Stomach (tissue), 9 donors: Measurements from ENCODE around the gene VEPH1. TPM values are rescaled to one million over a fixed set of nuclear protein-coding genes. Genes with fewer than 3 reads are reported as not detected.

ENCODE experiments used
- DNase-seq, 2 donors: peaks; one replicate each; pipeline versions ENCODE4 v3.0.0 to v3.0.0-alpha.2; 2013 to 2019
- H3K27ac ChIP-seq, 5 donors: fragments of 200-600 bp in 4 of 5; sonication (generic) in 4 of 5; one replicate each; pipeline ENCODE4 v1.5.1; 2013 to 2019; ENCODE audit warnings: mild to moderate bottlenecking in 1 of 5, moderate library complexity in 1 of 5
- H3K27me3 ChIP-seq, 3 donors: fragments of 200-600 bp; sonication (generic); one replicate each; pipeline ENCODE4 v1.5.1; 2017 to 2019; ENCODE audit warnings: mixed run types in 1 of 3
- H3K36me3 ChIP-seq, 4 donors: fragments of 200-600 bp; sonication (generic); 1 replicate in 3 of 4; 2 replicates in 1 of 4; pipeline ENCODE4 v1.5.1; 2016 to 2019
- H3K4me1 ChIP-seq, 4 donors: fragments of 200-600 bp; sonication (generic); one replicate each; pipeline ENCODE4 v1.5.1; 2016 to 2019
- H3K4me3 ChIP-seq, 4 donors: fragments of 200-600 bp; sonication (generic) in 3 of 4; one replicate each; pipeline ENCODE4 v1.5.1; 2016 to 2019; ENCODE audit warnings: mild to moderate bottlenecking in 1 of 4
- H3K9me3 ChIP-seq, 4 donors: fragments of 200-600 bp; sonication (generic); one replicate each; pipeline ENCODE4 v1.5.1; 2016 to 2019
- CTCF ChIP-seq, 7 experiments: fragments of 450-650 bp in 4 of 7; fragments of 200-600 bp in 3 of 7; sonication (generic) in 3 of 7; IDR thresholded peaks; one replicate each; pipeline ENCODE4 v1.5.1; 2016 to 2019; ENCODE audit warnings: antibody characterized with exemption in 7 of 7, control low read depth in 2 of 7, mild to moderate bottlenecking in 1 of 7
- EP300 ChIP-seq: sonication (generic); formaldehyde crosslinking; IDR thresholded peaks from one replicate; pipeline ENCODE4 v1.6.1; 2017; ENCODE audit warnings: antibody characterized with exemption
- POLR2A ChIP-seq, 4 donors: fragments of 450-650 bp; IDR thresholded peaks; one replicate each; pipeline ENCODE4 v1.6.1; 2016; ENCODE audit warnings: antibody characterized with exemption in 4 of 4, control low read depth in 2 of 4, mild to moderate bottlenecking in 1 of 4, moderate library complexity in 1 of 4
- POLR2AphosphoS5 ChIP-seq, 3 donors: sonication (generic); formaldehyde crosslinking; IDR thresholded peaks; one replicate each; pipeline ENCODE4 v1.6.1; 2016; ENCODE audit warnings: antibody characterized with exemption in 3 of 3
- WGBS, 5 donors: extraction: QIAGEN DNeasy Blood & Tissue Kit in 3 of 5; methylation state at CpG; one replicate each; pipeline versions ENCODE4 v1.1.5 to v1.1.7; 2013 to 2018; 5-methylcytosine and 5-hydroxymethylcytosine counted together
- intact Hi-C: fragments of 100-400 bp; cut with DNase I; formaldehyde crosslinking; loops from one replicate; pipeline ENCODE4 v1.15.1; 2023; ENCODE audit warnings: low total_unique reads
- polyA plus RNA-seq, 3 donors: library from polyadenylated mRNA; stranded (reverse); fragments of 200-250 nt; gene quantifications; one replicate each; pipeline ENCODE4 v1.2.3, GENCODE V29; 2013
- total RNA-seq, 5 donors: library from RNA; depleted of rRNA; stranded (reverse); fragments of >200 nt; gene quantifications; one replicate each; pipeline versions ENCODE4 v1.1.0 to v1.2.3, GENCODE V29; 2014 to 2016
- donor health status: healthy with polysubstance abuse.
- donor health status: Bipolar disorder and iron deficiency.
- donor health status: healthy.

Gene VEPH1
- total and polyA plus RNA-seq, 8 donors = 0.58 to 9.4 (median 1.5) TPM; not detected in 1

- no peak for DNase-seq
- intact Hi-C loops = no loop called here
- Histone ChIP-seq H3K9me3 (no peaks in the 10 kb centered on the region), H3K27ac (no peak overlapping the region), H3K4me1 (no peaks in the 10 kb centered on the region), H3K27me3 (no peaks in the 10 kb centered on the region), H3K4me3 (no peak overlapping the region), H3K36me3 (no peaks in the 10 kb centered on the region)
- WGBS, 5 donors = 70 to 83% (median 71%) methylated on average over 3 of the region's 3 CpGs
- no peak for TF ChIP-seq POLR2A (IDR thresholded peaks at IDR 0.05)
- no peak for TF ChIP-seq EP300
- TF ChIP-seq CTCF (IDR thresholded peaks at IDR 0.05) = no peak
- no peak for TF ChIP-seq POLR2AphosphoS5 (IDR thresholded peaks at IDR 0.05)
These were observed 82.5 kb downstream of the VEPH1 start for GRCh38 chr3:157420606-157421130.

- TF ChIP-seq CTCF (IDR thresholded peaks at IDR 0.05) (no peak), EP300 (no peak), POLR2A (IDR thresholded peaks at IDR 0.05) (no peak), POLR2AphosphoS5 (IDR thresholded peaks at IDR 0.05) (no peak)
- no peaks in the 10 kb centered on the region for H3K9me3 ChIP-seq
- WGBS, 5 donors = 71 to 82% (median 72%) methylated on average over 2 of the region's 2 CpGs
- no peak overlapping the region for H3K27ac ChIP-seq
- H3K4me1 ChIP-seq = no peaks in the 10 kb centered on the region
- intact Hi-C loops = no loop called here
- DNase-seq = no peak
- H3K27me3 ChIP-seq = no peaks in the 10 kb centered on the region
- no peak overlapping the region for H3K4me3 ChIP-seq
- H3K36me3 ChIP-seq = no peaks in the 10 kb centered on the region
These were observed 85.1 kb downstream of the VEPH1 start for GRCh38 chr3:157418104-157418503.

- Histone ChIP-seq H3K36me3 (no peaks in the 10 kb centered on the region), H3K4me3 (no peak overlapping the region), H3K4me1 (no peaks in the 10 kb centered on the region), H3K9me3 (no peaks in the 10 kb centered on the region), H3K27me3 (no peaks in the 10 kb centered on the region), H3K27ac (no peak overlapping the region)
- no peak for DNase-seq
- 81 to 93% (median 87%) methylated on average over 2 of the region's 2 CpGs for WGBS, 5 donors
- intact Hi-C loops = no loop called here
- TF ChIP-seq POLR2AphosphoS5 (IDR thresholded peaks at IDR 0.05) = no peak
- TF ChIP-seq EP300 = no peak
- no peak for TF ChIP-seq POLR2A (IDR thresholded peaks at IDR 0.05)
- TF ChIP-seq CTCF (IDR thresholded peaks at IDR 0.05) = no peak
These were observed 86.0 kb downstream of the VEPH1 start for GRCh38 chr3:157417247-157417646.

- no peak for DNase-seq
- H3K36me3 ChIP-seq = no peaks in the 10 kb centered on the region
- no peak for TF ChIP-seq EP300
- TF ChIP-seq CTCF (IDR thresholded peaks at IDR 0.05) = no peak
- TF ChIP-seq POLR2A (IDR thresholded peaks at IDR 0.05) = no peak
- TF ChIP-seq POLR2AphosphoS5 (IDR thresholded peaks at IDR 0.05) = no peak
- no peaks in the 10 kb centered on the region for H3K4me1 ChIP-seq
- H3K9me3 ChIP-seq = no peaks in the 10 kb centered on the region
- intact Hi-C loops = no loop called here
- no peaks in the 10 kb centered on the region for H3K27me3 ChIP-seq
- H3K4me3 ChIP-seq = no peak overlapping the region
- no peak overlapping the region for H3K27ac ChIP-seq
- 80 to 85% (median 84%) methylated on average over 3 of the region's 3 CpGs for WGBS, 5 donors
These were observed 86.7 kb downstream of the VEPH1 start for GRCh38 chr3:157416347-157417087.
